Measurements from ENCODE around the gene PMIS2. TPM values are rescaled to one million over a fixed set of nuclear protein-coding genes. Genes with fewer than 3 reads are reported as not detected.

The PMIS2 gene
- total RNA-seq (not detected), polyA plus RNA-seq (not detected)
- long read RNA-seq, donor 1: 0 reads
- long read RNA-seq, donor 2: 0 reads
- long read RNA-seq, donor 3: 0 reads
- long read RNA-seq, donor 4: 0 reads
- long read RNA-seq, donor 5: 0 reads
- long read RNA-seq, donor 6: 0 reads
- long read RNA-seq, donor 7: 0 reads
- long read RNA-seq, donor 8: 0 reads
- long read RNA-seq, donor 9: 0 reads
- long read RNA-seq, donor 10: 0 reads

GRCh38 chr19:35585848-35586247 lies at the start of gene PMIS2:
PMIS2 (plus strand) TSS chr19:35586173; CDS start chr19:35586260, 87 bp downstream.
- H3K4me1 ChIP-seq: no peaks in the 10 kb centered on the region
- 31 to 60% (median 50%) methylated on average over 14 to 16 of the region's 16 CpGs for WGBS, 5 donors
- TF ChIP-seq POLR2AphosphoS5 (IDR thresholded peaks at IDR 0.05): no peak
- TF ChIP-seq POLR2A (IDR thresholded peaks at IDR 0.05): no peak
- TF ChIP-seq EP300 (IDR thresholded peaks at IDR 0.05): no peak
- TF ChIP-seq CTCF (IDR thresholded peaks at IDR 0.05): no peak
- DNase-seq: no peak
- intact Hi-C loops (cut with DNase I; ENCODE audit: low total_unique reads): no loop called here
- H3K9me3 ChIP-seq: peaks cover 0 to 6% (median 0%) of the 10 kb centered on the region in 4 donors
- H3K36me3 ChIP-seq: no peaks in the 10 kb centered on the region
- peaks cover 0 to 34% (median 9%) of the 10 kb centered on the region in 3 donors for H3K27me3 ChIP-seq
- H3K27ac ChIP-seq: no peak within 1 kb of the TSS
- no peak within 1 kb of the TSS for H3K4me3 ChIP-seq

GRCh38 chr19:35539314-35539713 lies 46.7 kb upstream of the PMIS2 start:
- intact Hi-C loops (cut with DNase I; ENCODE audit: low total_unique reads): no loop called here
- Histone ChIP-seq H3K4me3 (no peak overlapping the region), H3K4me1 (peaks cover 0 to 13% (median 5%) of the 10 kb centered on the region in 4 donors), H3K27ac (no peak overlapping the region), H3K9me3 (no peaks in the 10 kb centered on the region), H3K27me3 (peaks cover 0 to 20% (median 2%) of the 10 kb centered on the region in 3 donors), H3K36me3 (peaks cover 0 to 11% (median 4%) of the 10 kb centered on the region in 4 donors)
- DNase-seq: no peak
- 62 to 77% (median 71%) methylated on average over 6 of the region's 6 CpGs for WGBS, 5 donors
- TF ChIP-seq EP300 (IDR thresholded peaks at IDR 0.05): no peak
- TF ChIP-seq POLR2A (IDR thresholded peaks at IDR 0.05): no peak

DNA sequence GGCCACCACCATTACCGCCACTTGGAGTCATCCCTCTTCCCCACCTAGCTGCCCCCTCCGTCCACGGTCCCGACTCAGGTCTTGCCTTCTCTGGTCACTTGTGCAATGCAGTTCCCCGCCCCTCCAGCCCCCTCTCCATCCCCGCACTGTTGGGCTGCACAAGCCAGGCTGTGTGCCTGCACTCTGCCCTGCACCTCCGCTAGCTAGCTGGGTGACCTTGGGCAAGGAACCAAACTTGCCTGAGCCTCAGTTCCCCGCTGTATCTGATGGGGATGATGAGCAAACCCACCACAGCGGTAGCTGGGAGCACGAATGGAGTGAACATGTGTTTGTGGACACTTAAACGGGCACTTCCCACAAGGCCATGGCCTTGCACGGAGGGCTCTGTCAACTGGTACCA lies 46.1 kb upstream of the PMIS2 start:
- whole genome bisulfite sequencing, 5 donors: 89 to 96% (median 94%) methylated on average over 12 of the region's 12 CpGs
- Histone ChIP-seq H3K27me3 (peaks cover 0 to 15% (median 0%) of the 10 kb centered on the region in 3 donors), H3K36me3 (peaks cover 0 to 11% (median 4%) of the 10 kb centered on the region in 4 donors), H3K9me3 (no peaks in the 10 kb centered on the region), H3K4me1 (peaks cover 0 to 16% (median 10%) of the 10 kb centered on the region in 4 donors), H3K27ac (no peak overlapping the region), H3K4me3 (no peak overlapping the region)
- no peak for TF ChIP-seq CTCF (IDR thresholded peaks at IDR 0.05)
- TF ChIP-seq EP300 (IDR thresholded peaks at IDR 0.05): no peak
- TF ChIP-seq POLR2AphosphoS5 (IDR thresholded peaks at IDR 0.05): no peak
- intact Hi-C loops (cut with DNase I; ENCODE audit: low total_unique reads): loop anchor here (10.0 kb wide), 1 partner anchor 175 kb away; the partner anchor contains the start of gene KMT2B
- DNase-seq: no peak

- Histone ChIP-seq H3K27ac (no peak overlapping the region), H3K4me3 (no peak overlapping the region), H3K4me1 (peaks cover 0 to 19% (median 11%) of the 10 kb centered on the region in 4 donors), H3K36me3 (peaks cover 0 to 11% (median 4%) of the 10 kb centered on the region in 4 donors), H3K9me3 (no peaks in the 10 kb centered on the region), H3K27me3 (peaks cover 0 to 9% (median 0%) of the 10 kb centered on the region in 3 donors)
- 76 to 85% (median 79%) methylated on average over 6 to 7 of the region's 7 CpGs for WGBS, 5 donors
- intact Hi-C loops (cut with DNase I; ENCODE audit: low total_unique reads): loop anchor here (10.0 kb wide), 1 partner anchor 174 kb away; the partner anchor contains the start of gene KMT2B
- TF ChIP-seq POLR2A (IDR thresholded peaks at IDR 0.05): no peak
- no peak for TF ChIP-seq CTCF (IDR thresholded peaks at IDR 0.05)
- TF ChIP-seq EP300 (IDR thresholded peaks at IDR 0.05): no peak
- TF ChIP-seq POLR2AphosphoS5 (IDR thresholded peaks at IDR 0.05): no peak
- DNase-seq: no peak
These were observed 45.5 kb upstream of the PMIS2 start for GRCh38 chr19:35540356-35540927.
